Activated CD4-positive, alpha-beta T cell treated with anti-CD3 and anti-CD28 coated beads, Interleukin-2, Interleukin-6, amounts not matched to agents 100 ng/mL and 50 ng/mL, durations not matched to agents 16 hours and 8 hours (primary cell): ENCODE data around the gene BRIP1.

ENCODE experiments used
- DNase-seq: peaks from one replicate; pipeline ENCODE4 v3.0.0-alpha.2; 2020

BRIP1 gene

GRCh38 chr17:61650749-61651148, 212.6 kb downstream of the BRIP1 start:
- DNase-seq, result no peak

DNA sequence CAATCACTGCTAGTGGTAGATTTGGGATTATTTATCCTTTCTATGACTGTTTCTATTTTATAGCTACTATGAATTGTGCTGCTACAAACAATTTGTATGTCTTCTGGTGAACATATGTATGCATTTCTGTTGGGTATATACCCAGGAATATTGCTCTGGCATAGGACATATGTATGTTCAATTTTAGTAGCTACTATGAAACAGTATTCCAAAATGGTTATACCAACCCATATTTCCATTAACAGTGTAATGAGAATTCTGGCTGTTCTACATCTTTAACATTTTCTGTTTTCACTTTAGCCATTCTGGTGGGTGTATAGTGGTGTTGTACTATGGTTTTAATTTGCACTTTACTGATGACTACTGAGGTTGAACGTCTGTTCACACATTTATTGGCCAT, 214.7 kb downstream of the BRIP1 start:
- no peak for DNase-seq

DNA sequence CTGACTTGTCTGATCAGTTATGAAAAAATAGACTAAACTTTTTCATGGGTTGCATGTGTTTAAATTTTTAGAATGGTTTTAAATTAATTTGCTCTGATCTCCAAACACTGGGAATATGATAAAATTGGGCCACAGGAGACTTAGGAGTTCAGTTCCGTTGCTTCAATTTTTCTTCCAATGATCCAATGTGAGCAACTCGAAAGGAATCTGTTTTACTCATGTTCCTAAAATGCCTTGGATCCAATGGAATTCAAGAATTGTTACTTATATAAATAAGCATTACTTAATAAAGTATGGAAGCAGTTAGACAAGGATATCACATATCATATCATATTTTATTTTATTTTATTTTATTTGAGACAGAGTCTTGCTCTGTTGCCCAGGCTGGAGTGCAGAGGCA, 216.3 kb downstream of the BRIP1 start:
- DNase-seq, result no peak

DNA sequence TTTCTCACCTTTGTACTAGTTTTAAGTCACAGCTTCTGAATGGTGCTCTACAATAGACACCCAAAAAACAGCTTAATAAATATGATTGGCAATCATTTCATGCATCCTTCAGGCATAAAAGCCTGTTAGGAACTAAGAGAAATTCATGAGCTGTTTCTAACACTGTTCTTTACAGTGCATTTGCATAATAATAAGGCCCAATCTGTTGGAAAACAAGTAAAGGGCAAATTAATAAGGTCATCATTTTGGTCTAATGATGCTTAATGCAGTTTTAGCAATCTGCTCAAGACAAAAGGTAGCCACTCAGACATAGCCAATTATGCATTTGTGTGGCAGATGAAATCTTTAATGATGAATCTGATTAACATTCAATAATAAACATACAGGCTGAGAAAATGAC, 216.8 kb downstream of the BRIP1 start:
- DNase-seq, result no peak

GRCh38 chr17:61645920-61646319, 217.4 kb downstream of the BRIP1 start:
- no peak for DNase-seq

DNA sequence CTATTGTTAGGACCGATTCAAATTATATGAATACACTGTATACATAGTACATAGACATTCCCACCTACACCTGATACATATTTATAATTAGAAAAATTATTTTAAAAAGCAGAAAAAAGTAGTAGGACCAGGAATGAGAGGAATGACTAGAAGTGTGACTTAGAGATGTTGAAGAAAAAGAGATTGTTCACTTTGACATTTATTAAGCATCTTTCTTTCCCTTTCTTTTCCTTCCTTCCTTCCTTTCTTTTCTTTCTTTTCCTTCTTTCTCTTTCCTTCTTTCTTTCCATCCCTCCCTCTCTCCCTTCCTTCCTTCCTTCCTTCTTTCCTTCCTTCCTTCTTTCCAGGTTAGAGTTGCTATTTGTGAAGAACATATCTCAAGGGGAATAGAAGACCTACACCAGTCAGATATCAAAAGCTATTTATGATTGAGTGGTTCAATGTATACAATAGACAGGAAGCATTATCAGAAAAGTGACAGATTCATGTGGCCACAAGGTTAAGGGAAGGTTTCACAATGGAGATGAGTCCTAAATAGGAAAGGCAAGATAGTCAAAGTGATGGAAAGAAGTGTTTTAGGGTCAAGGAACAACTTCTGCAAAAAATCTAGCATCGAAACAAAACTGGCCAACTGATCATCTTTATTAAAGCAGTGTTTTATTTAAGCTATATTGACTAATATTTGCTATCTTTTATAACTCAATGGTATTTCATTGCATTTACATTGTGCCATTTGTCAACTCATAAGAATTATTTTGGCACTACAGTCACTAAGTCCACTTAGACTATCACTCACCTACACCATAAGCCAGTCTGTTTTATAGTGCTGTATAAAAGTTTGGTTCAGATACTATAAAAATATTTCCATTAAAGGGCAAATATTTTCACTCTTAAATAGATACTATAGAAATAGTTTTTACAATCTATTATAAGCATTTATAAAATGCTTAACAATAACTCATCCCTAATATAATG, 218.2 kb downstream of the BRIP1 start:
- no peak for DNase-seq

GRCh38 chr17:61642768-61643167, 220.6 kb downstream of the BRIP1 start:
- DNase-seq, result no peak

DNA sequence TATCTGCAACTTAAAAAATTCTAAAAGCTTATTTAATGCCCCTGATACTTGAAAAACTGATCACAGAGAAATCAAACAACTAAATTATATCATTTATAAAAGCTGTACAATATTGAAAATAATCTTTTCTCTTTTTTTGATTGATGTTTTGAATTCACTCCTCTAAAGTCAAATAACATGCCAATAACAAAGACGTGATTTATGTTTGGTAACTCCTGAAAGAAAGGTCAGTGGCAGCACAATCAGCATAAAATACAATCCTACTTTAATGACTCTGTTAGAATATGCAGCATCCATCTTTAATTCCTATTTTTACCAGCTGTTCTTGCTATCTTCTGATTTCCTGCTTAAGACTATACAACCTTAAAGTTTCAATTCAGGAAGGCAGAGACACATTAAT, 221.6 kb downstream of the BRIP1 start:
- DNase-seq, result no peak

- no peak for DNase-seq
These were observed 222.2 kb downstream of the BRIP1 start for GRCh38 chr17:61641084-61641483.

GRCh38 chr17:61639818-61640217, 223.5 kb downstream of the BRIP1 start:
- DNase-seq, result no peak

DNA sequence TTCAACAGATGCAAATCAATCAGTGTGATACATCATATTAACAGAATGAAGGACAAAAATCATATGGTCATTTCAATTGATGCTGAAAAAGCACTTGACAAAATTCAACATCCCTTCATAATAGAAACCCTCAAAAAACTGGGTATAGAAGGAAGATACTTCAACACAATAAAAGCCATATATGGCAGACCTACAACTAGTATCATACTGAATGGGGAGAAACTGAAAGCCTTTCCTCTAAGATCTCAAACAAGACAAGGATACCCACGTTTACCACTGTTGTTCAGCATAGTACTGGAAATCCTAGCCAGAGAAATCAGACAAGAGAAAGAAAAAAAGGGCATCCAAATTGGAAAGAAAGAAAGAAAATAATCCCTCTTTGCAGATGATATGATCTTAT, 225.2 kb downstream of the BRIP1 start:
- no peak for DNase-seq

- peak; percentile 71 for DNase-seq
These were observed 227.4 kb downstream of the BRIP1 start for GRCh38 chr17:61635913-61636432.

- DNase-seq, result no peak
These were observed 228.3 kb downstream of the BRIP1 start for GRCh38 chr17:61634942-61635538.

DNA sequence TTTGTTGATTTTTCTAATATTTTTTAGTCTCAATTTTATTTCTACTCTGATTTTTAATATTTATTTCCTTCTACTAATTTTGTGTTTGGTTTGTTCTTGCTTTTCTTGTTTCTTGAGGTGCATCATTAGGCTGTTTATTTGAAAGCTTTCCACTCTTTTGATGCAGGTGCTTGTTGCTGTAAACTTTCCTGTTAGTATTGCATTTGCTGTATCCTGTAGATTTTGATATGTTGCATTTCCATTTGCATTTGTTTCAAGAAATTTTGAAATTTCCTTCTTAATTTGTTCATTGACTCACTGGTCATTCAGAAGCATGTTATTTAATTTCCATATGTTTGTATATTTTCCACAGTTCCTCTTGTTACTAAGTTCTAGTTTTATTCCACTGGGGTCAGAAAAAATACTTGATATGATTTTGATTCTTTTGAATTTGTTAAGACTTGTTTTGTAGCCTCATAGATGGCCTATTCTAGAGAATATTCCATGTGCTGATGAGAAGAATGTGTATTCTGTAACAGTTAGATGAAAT, 229.3 kb downstream of the BRIP1 start:
- DNase-seq, result no peak

GRCh38 chr17:61632826-61633225, 230.5 kb downstream of the BRIP1 start:
- DNase-seq, result no peak

- DNase-seq, result no peak
These were observed 231.5 kb downstream of the BRIP1 start for GRCh38 chr17:61631800-61632199.
